ENCODE data around the gene UPK3A. TPM values are rescaled to one million over a fixed set of nuclear protein-coding genes. Genes with fewer than 3 reads are reported as not detected.

Gene UPK3A
- total and polyA plus RNA-seq, 2 of the 8 experiments (the other 6 are each of a cell fraction or from before 2014, with no cell fraction given), result 0.35 to 1.7 TPM

DNA sequence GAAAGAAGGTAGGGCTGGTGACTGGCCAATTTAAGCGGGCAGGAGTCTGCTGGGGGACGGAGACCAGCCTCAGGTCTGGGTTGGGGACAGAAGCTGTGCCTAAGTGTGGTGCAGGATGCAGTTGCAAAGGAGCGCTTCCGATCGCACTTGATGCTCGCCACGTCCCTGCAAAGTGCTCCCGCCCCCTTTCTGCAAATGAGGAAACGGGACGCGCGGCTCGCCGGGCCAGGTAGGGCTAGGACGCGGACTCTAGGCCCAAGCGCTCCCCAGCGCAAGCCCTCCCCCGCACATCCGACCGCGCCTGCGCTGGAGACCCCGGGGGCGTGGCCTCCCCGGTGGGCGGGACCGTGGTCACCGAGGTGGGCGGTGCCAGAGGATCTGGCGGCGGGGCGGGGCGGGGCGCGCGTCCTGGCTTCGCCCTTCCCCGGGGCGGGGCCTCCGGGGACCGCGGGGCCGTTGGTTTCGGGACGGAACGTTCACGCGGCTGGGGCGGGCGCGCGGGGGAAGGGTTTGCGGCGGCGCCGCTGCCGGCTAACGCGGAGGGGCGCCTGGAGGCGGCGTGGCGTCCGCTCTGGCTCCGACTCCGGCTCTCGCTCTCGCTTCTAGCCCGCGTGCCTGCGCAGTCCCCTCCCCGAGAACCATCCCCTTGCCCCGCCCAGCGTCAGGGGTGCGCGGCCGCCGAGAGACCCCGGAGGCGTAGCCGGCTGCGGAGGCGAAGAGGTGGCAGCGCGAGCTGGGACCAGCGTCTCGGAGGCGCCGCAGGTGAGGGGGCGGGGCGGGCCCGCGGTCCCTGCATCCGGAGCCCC, 24.9 kb downstream of the UPK3A start, which contains the start of gene FAM118A (continued):
- TF ChIP-seq TAF7 (optimal IDR thresholded peaks at IDR 0.05; ENCODE audit: borderline replicate concordance, low read depth, low read length) (peak; percentile 24), NRF1 (IDR thresholded peaks at IDR 0.05; ENCODE audit: low read depth, low read length) (peak; percentile 73), EGR1 (IDR thresholded peaks at IDR 0.05; ENCODE audit: borderline replicate concordance, low read depth, low read length) (peak; percentile 96), TBP (IDR thresholded peaks at IDR 0.05; ENCODE audit: low read depth, low read length) (peak; percentile 64; the same call in 1 of the 2 replicates), BRCA1 (IDR thresholded peaks at IDR 0.05; ENCODE audit: low read depth, low read length) (no peak), CREB1 (IDR thresholded peaks at IDR 0.05) (peak; percentile 29; the same call in 1 of the 2 replicates), SP4 (IDR thresholded peaks at IDR 0.05; ENCODE audit: low read length) (peak; percentile 60; the same call in 1 of the 2 replicates), HDAC2 (IDR thresholded peaks at IDR 0.05; ENCODE audit: borderline replicate concordance in 1 of 2, low read depth in 2 of 2, low read length in 2 of 2) (no peak; a peak in 1 of 4 replicates), GABPA (IDR thresholded peaks at IDR 0.05; ENCODE audit: borderline replicate concordance, insufficient read depth, low read length) (peak; percentile 80; the same call in 1 of the 2 replicates), KDM4A (IDR thresholded peaks at IDR 0.05; ENCODE audit: low read depth, low read length, severe bottlenecking) (peak; percentile 58), NANOG (IDR thresholded peaks at IDR 0.05; ENCODE audit: insufficient read depth, low read depth, low read length, poor library complexity, severe bottlenecking) (no peak), CHD2 (IDR thresholded peaks at IDR 0.05; ENCODE audit: low read length) (no peak), TCF12 (IDR thresholded peaks at IDR 0.05; ENCODE audit: low read depth, low read length) (no peak), MAX (IDR thresholded peaks at IDR 0.05) (peak; percentile 46), RAD21 (IDR thresholded peaks at IDR 0.05 in 1 of 2, conservative IDR thresholded peaks at IDR 0.05 in 1 of 2; ENCODE audit: low read depth in 2 of 2, low read length in 2 of 2) (peak in 1 of 2 experiments; percentile 0; a peak in 1 of 4 replicates)
